ENCODE measurements around the gene SCAND1.
"Not testable (repeated sequence)": the region's sequence is repeated elsewhere in the genome, so short reads cannot be mapped to it uniquely, and the experiment has no call there.

Gene SCAND1

DNA sequence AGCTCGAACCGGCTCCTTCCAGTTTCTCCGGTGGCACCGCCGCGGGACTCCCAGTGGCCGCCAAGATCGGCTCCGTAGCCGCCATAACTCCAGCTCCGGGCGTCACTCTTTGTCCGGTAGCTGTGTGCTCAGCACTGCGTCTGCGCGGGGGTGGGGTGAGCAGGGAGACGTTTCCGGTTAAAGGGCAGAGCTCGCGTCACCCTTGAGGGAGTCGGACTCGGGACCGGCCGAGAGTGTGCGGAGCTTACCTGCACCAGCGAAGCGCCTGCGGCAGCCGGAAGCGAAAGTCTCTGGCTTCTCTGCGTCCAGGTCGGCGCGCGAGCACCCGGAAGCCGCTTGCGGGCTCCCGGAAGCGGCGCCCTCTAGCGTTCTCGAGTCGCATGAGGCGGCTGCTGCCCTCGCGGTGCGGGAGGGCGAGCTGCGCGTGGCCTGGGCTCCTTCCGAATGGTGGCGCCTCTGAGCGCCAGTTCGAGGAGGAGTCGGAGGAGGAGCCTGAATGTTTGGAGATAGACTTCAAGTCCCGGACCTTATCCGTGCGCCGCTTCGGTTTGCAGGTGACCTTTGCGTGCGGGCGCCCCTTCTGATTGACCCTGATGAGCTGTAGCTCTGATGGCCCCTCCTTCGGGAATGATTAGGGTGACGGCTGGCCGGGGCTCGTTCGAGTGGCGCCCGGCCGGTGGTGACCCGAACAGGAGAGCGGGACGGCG is at the start of gene SCAND1:
Gene SCAND1 (minus strand): TSS at position 303 of the 707 bp plus-strand sequence. CDS start 218 bp downstream, at position 85.
- peak; percentile 95 for DNase-seq (ENCODE audit: low read depth)

DNA sequence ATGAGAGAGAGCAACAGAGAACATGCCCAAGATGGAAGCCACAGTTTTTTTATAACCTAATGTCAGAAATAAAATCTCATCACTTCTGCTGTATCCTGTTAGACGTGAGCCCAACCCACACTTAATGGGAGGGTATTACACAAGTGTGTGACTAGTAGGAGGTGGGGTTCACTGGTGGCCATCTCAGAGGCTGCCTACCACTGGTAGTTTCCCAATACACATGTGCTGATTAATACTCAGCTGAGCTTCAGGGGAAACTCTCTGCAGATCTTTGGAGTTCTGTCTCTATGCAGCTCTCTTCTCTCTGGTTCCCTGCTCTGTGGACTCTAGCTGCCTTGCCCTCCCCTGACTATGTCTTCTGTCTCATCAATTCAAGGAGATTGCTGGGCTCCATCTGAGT is 49.7 kb upstream of the SCAND1 start:
- no peak for DNase-seq (ENCODE audit: low read depth)

DNA sequence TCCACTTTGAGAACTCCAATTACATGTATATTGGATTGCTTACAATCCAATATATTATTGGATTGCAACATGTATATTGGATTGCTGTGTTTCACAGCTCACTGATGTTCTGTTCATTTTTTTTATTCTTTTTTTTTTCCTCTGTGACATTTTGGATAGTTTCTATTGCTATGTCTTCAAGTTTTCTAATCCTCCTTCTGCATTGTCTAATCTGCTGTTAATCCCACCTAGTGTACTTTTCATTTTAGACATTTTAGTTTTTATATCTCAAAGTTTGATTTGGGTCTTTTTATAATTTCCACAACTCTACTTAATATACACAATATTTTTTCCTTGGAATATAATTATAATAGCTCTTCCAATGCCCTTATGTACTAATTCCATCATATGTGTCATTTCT is 48.6 kb upstream of the SCAND1 start:
- no peak for DNase-seq (ENCODE audit: low read depth)

DNA sequence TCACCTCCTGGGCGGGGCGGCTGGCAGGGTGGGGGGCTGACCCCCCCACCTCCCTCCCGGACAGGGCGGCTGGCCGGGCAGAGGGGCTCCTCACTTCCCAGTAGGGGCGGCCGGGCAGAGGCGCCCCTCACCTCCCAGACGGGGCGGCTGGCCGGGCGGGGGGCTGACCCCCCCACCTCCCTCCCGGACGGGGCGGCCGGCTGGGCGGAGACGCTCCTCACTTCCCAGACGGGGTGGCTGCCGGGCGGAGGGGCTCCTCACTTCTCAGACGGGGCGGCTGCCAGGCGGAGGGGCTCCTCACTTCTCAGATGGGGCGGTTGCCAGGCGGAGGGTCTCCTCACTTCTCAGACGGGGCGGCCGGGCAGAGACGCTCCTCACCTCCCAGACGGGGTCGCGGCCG is 47.0 kb upstream of the SCAND1 start:
- DNase-seq (ENCODE audit: low read depth), result not testable (repeated sequence)

DNA sequence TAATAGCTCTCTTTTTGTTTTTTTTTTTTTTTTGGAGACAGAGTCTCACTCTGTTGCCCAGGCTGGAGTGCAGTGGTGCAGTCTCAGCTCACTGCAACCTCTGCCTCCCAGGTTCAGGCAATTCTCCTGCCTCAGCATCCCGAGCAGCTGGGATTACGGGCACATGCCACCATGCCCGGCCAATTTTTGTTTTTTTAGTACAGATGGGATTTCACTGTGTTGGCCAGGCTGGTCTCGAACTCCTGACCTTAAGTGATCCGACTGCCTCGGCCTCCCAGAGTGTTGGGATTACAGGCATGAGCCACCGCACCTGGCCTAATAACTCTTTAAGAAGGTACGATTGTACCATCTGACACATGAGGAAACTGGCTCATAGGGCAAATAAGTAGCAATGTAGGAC is 42.2 kb upstream of the SCAND1 start:
- DNase-seq (ENCODE audit: low read depth), result not testable (repeated sequence)

DNA sequence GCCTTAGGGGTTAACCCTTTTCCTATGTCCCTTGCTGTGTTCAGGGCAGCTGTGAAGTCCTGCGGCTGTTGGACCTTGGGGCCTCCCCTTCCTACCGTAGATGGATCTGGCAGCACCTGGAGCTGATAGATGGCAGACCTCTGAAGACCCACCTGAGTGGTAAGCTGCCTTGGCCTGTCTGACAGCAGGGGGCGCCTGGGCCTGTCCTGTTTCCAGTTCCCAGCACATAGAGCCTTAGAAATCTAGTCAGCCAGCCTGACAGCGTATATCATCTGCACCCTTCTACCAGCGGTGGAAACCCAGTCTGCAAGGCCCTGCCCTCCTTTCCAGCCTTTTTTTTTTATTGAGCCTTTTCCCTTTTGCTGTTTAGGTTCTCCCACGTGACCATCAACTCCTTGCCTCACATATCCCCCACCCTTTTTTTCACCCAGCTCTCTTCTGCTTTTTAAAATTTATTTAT is 40.7 kb upstream of the SCAND1 start:
- peak; percentile 70 for DNase-seq (ENCODE audit: low read depth)

DNA sequence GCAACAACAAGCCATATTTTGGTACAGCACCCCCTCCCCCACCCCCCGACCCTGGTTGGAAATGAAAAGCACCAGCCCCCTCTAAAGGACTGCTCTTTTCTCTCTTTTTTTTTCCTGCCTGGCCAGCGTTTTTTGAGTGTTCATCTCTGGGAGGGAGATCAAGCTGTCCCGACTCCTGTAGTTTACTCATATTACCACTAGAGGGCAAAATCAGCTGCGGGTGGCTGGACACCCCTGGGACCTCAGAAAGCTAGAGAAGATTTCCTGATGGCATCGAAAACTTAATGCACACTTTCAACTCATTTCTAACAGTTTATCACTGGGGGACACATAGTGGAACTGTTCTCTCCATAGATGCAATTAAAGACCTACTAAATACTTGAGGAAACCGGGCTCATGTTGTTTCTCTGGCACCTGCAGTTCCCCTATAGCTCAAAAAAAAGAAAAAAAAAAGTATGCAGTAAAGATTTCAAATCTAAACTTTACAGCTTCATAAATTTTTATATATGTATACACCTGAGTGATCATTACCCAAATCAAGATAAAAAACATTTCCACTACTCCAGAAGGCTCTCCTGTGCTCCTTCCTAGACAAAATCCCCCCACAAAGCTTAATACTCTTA is 38.5 kb upstream of the SCAND1 start:
- DNase-seq (ENCODE audit: low read depth), result no peak

DNA sequence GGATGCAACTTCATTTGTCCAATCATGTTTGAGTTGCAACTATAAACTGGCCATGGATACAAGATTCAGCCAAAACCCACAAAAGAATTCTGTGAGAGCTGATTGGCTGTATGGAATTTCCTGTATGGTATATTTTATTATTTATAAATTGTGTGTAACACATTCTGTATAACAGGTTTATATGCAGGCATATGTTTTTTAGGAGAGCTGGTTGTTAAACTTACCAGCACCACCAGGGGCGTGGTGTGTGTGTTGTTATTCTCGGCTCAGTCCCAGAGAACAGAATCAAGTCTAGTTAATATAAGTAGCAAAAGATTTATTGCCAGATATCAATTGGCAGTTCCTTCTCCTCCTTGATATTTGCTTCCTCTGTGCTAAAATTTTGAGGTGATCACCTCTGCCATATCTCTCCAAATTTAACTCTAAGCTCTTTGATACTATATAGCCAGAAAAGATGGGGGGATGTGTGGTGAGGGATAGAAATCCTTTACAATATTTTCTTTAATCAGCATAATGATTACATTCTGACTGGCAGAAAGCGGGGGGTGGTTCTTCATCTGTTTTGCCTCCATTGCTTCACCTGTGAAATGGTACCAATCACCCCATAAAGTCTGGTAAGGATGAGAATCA is 37.0 kb upstream of the SCAND1 start:
- no peak for DNase-seq (ENCODE audit: low read depth)

DNA sequence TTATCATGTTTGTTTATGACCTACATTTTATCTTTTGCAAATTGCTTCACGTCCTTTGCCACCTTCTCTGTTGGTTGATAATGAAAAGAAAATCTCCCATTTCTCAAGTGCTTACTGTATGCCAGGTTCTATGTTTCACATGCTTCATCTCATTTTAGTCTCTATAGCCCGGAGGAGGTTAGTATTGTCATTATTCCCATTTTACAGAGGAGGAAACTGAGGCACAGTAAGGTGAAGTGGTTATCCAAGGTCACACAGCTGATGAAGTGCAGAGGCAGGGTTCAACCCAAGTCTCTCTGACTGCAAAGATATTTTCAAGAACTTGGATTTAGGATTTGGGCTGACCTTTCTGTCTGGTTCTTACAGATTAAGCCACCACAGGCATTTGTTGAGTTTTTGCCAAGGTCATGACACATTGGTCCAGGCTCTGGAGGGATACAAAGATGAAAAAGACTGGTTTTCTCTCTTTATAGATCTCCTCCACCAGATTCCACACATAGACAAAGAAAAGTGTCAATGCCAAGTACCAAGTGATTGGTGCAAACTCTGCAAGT is 34.7 kb upstream of the SCAND1 start:
- no peak for DNase-seq (ENCODE audit: low read depth)

DNA sequence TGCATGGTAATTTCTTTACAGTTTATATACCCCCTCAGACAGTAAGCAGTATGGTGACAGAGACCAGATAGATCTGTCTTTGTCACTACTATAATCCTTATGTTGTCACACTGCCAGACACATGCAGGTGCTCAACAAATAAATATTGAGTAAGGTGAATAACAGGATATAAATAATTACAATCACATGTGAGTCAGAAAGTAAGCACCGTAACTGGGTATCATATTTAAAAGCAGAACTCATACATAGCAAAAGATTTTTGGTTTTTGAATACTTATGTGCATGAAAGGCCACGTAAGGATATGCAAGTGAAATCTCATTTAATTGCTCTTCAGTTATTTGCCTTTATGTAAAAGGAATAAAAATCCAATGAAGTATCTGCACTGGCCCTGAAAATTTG is 31.5 kb upstream of the SCAND1 start:
- DNase-seq (ENCODE audit: low read depth), result no peak

DNA sequence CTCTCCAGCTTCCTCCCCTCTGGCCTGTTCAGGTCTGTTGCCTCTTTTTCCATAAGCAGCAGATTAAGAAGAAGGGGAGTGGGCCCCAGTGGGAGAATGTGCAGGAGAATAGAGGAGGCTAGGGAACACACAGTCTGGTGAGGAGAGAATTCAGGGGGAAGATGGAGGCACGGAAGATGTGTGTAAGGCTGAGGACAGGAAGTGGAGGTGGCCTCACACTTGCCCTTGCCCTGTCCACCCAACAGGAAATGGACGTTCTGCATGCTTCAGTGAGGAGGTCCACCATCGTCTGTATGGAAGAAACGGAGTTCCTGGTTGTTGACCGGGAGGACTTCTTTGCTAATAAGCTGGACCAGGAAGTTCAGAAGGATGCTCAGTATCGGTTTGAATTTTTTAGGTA is 30.1 kb upstream of the SCAND1 start:
- DNase-seq (ENCODE audit: low read depth), result no peak

DNA sequence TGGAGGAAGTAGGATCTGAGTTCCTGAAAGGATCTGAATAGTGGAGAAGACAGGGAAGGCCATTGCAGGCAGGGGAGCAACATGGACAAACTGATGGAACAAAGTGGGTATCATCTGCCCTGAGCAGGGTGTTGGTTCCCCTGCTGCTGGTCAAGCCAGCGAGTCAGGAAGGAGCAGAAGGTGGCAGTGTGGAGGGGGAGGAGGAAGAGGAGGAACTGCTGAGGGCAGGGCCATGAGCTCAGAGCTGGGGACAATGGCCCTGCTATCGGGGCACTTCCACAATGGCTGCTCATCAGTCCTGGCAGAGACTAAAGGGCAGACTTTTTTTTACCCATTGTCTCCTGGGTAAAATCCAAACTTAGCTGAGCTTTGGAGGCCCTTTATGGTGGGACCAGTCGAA is 27.7 kb upstream of the SCAND1 start:
- DNase-seq (ENCODE audit: low read depth), result no peak

DNA sequence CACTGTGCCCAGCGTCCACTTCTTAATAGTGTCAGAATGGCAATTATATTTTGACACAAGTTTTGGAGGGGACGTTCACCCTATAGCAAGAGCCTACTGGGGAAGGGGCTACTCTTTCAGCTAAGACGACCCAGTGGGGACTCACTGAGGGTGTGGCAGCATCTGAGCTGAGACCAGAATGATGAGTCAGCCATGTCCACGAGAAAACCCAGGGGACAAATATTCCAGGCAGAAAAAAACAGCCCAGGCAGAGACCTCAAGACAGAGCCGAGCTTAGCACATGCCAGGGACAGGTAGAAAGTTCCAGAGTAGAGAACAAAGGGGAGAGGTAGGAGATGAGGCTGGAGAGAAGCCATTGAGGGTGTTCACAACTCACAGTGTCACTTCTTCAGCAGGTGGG is 25.2 kb upstream of the SCAND1 start:
- no peak for DNase-seq (ENCODE audit: low read depth)

DNA sequence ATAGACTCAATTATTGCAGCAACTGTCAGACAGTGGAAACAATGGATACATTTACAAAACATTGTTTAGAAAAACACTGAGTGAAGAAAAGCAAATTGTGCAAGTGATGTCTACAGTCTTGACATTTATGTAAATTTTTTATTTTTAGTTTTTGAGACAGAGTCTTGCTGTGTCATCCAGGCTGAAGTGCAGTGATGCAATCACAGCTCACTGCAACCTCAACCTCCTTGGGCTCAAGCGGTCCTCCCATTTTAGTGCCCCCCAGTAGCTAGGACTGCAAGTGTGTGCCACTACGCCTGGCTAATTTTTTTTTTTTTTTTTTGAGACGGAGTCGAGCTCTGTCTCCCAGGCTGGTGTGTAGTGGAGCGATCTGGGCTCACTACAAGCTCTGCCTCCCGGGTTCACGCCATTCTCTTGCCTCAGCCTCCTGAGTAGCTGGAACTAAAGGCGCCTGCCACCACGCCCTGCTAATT is 23.8 kb upstream of the SCAND1 start:
- no peak for DNase-seq (ENCODE audit: low read depth)

DNA sequence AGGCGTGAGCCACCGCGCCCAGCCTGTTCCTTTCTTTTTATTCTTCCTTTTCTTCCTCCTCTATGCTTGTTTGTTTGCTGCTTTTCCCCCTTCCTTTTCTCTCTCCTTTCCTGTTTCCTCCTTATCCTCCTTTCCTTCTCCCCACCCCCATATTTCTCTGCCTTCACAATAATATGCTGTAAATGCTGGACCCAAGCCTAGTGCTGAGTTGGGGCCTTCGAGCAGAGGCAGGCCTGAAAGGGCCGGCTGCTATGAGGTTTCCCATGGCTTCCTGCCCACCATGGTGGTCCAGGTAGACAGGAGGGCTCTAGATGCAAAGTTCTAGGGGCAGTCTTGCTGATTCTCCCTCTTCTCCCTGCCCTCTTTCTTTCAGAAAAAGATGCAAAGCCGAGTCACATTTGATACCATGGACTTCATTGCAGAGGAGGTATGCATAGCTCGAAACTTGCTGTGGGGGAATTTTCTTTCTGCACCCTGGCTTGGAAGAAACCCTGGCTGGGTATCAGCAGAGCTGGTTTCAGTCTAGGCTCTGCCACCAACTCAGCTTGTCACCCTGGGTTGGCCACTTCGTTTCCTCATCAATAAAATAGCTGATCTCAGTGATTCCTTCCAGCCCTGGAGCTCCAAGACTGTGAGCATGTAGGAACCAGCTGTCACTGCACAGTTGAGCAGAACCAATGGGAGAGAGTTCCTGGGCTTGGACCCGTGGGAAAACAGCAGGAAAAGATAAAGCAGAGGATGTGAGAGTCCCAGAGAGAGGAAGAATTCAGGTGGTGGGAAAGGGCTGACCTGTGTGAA is 21.5 kb upstream of the SCAND1 start:
- no peak for DNase-seq (ENCODE audit: low read depth)

DNA sequence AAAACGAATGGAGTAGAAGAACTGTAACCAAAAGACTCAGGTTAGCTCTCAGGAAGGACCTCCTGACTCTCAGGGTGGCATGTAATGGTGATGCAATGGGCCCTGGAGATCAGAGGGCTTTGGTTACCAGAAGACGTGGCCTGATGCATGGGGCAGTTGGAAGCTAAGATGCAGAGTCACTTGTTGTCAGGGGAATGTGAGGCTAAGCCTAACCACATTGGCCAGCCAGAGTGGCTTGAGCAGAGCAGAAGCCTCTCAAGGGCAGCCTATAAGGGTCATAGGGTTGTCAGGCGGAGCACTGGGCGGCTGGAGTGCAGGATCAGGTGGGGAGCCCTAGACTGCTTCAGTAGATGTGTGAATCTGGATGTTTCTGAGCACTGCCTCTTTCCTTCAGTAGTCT is 20.0 kb upstream of the SCAND1 start:
- no peak for DNase-seq (ENCODE audit: low read depth)

DNA sequence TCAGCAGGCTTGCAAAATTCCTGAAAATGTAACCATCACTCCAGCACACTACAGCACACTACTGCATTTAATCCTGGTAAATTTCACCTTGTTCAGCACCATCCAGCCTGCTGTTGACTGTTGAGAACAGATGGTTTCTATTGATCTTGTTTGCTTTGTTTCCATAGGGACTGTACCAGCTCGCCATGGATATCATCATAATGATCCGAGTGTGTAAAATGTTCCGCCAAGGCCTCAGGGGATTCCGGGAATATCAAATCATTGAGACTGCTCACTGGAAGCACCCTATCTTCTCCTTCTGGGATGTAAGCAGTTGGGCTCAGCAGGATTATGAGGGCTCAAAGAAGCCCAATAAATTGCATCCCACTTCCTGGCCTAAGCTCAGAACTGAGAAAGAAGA is 18.2 kb upstream of the SCAND1 start:
- DNase-seq (ENCODE audit: low read depth), result no peak

DNA sequence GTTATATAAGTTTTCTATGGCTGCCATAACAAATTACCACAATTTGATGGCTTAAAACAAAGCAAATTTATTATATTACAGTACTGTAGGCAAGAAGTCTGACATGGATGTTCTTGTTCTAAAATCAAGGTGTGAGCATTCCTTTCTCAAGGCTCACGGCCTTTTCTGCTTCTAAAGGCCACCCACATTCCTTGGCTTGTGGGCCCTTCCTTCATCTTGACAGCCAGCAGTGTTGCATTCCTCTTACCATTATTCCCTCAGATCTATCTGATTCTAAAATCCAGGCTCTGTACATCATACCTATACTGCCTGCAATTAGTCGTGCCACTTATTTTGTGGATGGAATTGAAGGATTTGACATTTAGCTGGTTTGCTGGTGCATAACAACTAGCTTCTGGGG is 17.7 kb upstream of the SCAND1 start:
- DNase-seq (ENCODE audit: low read depth), result no peak

DNA sequence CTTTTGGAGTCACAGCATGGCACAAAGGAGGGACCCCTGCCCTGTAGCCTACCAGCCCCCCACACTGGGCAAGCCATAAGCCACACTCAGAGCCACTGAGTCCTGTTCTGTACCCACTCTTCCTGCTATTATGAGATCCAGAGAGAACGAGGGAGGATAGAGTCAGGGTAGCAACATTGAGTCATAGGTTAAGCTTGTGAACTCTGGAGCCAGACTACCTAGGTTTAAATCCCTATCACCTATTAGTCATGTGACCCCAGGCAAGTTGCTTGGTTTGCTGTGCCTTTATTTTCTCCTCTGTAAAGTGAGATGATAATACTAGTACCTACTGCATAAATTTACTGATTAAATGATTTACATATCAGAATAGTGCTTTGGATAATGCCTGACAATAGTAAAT is 14.6 kb upstream of the SCAND1 start:
- no peak for DNase-seq (ENCODE audit: low read depth)

DNA sequence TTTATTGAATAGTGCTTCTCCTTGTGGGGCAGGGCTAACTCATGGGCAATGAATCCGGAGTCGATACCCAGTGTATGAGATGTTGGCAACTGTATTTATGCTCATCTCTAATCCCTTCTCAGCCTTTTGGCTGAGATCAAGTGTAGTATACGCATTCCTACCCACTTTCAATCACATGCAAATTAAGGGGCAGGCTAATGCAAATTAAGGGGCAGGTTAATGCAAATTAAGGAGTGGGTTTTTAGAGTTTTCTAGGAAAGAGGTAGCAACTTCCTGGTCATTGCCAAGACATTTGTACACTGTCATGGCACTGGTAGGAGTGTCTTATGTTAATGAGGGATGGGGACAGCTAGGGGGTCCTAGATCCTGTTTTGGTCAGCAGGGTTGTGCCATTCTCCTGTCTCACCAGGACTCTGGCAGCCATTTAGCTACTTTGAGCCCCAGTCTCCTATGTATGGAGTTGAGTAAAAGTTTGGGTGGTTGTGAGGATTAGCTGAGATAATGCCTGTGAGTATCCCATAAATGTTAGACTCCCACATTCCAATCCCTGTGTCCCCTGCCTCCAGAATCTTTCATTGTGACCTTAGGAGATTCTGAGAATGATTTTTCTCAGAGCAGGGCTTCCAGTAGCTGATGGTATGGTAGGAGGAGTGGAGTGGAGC is 13.8 kb upstream of the SCAND1 start, which contains the start of gene CNBD2:
Gene CNBD2 (plus strand): TSS at position 612 of the 662 bp plus-strand sequence. CDS start 173 bp downstream, outside the sequence.
- DNase-seq (ENCODE audit: low read depth), result no peak

DNA sequence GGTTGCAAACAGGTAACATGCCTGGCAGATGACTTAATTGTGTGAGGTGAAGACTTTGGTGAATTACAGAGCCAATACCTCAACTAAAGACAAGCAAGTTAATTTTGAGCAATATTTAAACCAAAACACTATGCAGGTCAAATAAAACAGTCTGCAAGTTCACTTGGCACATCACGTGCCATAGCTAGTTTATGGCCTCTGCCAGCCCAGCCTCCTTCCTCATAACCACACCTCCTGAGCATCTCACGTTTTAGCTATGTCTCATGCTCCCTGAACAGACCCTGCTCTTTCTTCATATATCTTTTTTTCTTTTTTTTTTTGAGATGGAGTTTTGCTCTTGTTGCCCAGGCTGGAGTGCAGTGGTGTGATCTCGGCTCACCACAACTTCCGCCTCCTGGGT is 9.6 kb upstream of the SCAND1 start:
- DNase-seq (ENCODE audit: low read depth), result no peak
